H4 (cell line): Measurements from ENCODE around the gene FAM200B. TPM values are rescaled to one million over a fixed set of nuclear protein-coding genes. Genes with fewer than 3 reads are reported as not detected.

Experiments used
- DNase-seq: peaks from one replicate; pipeline ENCODE4 v3.0.0-alpha.2; 2015; ENCODE audit warnings: low spot score
- total RNA-seq: library from RNA; depleted of rRNA; stranded (reverse); fragments of >200 nt; shearing (Covaris generic); gene quantifications from 2 replicates; pipeline ENCODE4 v1.2.3, GENCODE V29; 2014; rRNA removed

The FAM200B gene
- total RNA-seq, 1 experiment from 2014 or later, result 88.1 TPM

GRCh38 chr4:15736514-15737050 is 55.0 kb downstream of the FAM200B start:
- DNase-seq, result no peak

GRCh38 chr4:15737255-15737654 is 55.6 kb downstream of the FAM200B start:
- DNase-seq, result no peak

GRCh38 chr4:15738877-15739276 is 57.2 kb downstream of the FAM200B start:
- DNase-seq, result no peak

Other genes with a start within 250 kb of the FAM200B start
- 9.3 and 16.3 TPM in 2 replicates for gene CC2D2A, start 211.9 kb upstream of the FAM200B start, total RNA-seq
- gene FBXL5, start 26.5 kb upstream of the FAM200B start, total RNA-seq, result 67.4 and 78.1 TPM in 2 replicates
- 0.56 TPM in 1 of 2 replicates, not detected in the other for gene BST1, start 21.2 kb downstream of the FAM200B start, total RNA-seq
- 0.02 TPM in 1 of 2 replicates, not detected in the other for gene CD38, start 96.5 kb downstream of the FAM200B start, total RNA-seq